BJ (cell line): ENCODE data around the gene UBE2Q1. TPM values are rescaled to one million over a fixed set of nuclear protein-coding genes. Genes with fewer than 3 reads are reported as not detected.

Experiments used
- CTCF ChIA-PET: fragments of 350-600 bp; formaldehyde crosslinking; extraction: SDS; loops from one replicate; lab custom pipeline; 2021; ENCODE audit warnings: antibody characterized with exemption, inconsistent platforms; lab: Yijun Ruan, JAX
- POLR2A ChIA-PET: fragments of 300-600 bp; sonication (Branson Sonifier 250); formaldehyde crosslinking; extraction: SDS; loops from one replicate; lab custom pipeline; 2021; ENCODE audit warnings: antibody characterized with exemption; lab: Charles Lee
- DNase-seq: peaks from one replicate; pipeline ENCODE4 v3.0.0-alpha.2; 2011; ENCODE audit warnings: low read depth
- H3K27me3 ChIP-seq: 2 replicates; pipeline ENCODE4 v1.6.0; 2011; ENCODE audit warnings: low read length; ENCODE audit not compliant: control insufficient read depth, insufficient read depth
- H3K36me3 ChIP-seq: 2 replicates; pipeline ENCODE4 v1.5.1; 2011; ENCODE audit warnings: low read length; ENCODE audit not compliant: control insufficient read depth, insufficient read depth
- H3K4me3 ChIP-seq: 2 replicates; pipeline ENCODE4 v1.5.1; 2011; ENCODE audit warnings: low read depth, mild to moderate bottlenecking, control low read depth, low read length
- CTCF ChIP-seq: IDR thresholded peaks from 2 replicates; pipeline ENCODE4 v1.5.1; 2011; ENCODE audit warnings: low read depth, mild to moderate bottlenecking, control low read depth, inconsistent platforms, low read length, moderate library complexity; ENCODE audit not compliant: insufficient read depth
- polyA plus RNA-seq: library from polyadenylated mRNA; depleted of rRNA; stranded (reverse); fragments of >200 nt; gene quantifications from 2 replicates; pipeline ENCODE4 v1.2.3, GENCODE V29; 2011

The UBE2Q1 gene
- polyA plus RNA-seq, 1 experiment, result 11.0 TPM

DNA sequence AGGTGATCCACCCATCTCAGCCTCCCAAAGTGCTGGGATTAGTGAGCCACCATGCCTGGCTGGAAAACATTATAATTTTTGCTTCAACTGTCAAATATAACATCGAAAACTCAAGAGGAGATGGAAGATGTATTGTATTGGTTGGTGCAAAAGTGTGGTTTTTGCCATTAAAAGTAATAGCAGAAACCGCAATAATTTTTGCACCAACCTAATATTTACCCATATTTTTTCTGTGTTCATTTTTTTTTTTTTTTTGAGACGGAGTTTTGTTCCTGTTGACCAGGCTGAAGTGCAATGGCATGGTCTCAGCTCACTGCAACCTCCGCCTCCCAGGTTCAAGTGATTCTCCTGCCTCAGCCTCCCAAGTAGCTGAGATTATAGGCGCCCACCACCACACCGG, 29.2 kb downstream of the UBE2Q1 start:
- Histone ChIP-seq H3K27me3 (peaks cover under 1% of the 10 kb centered on the region; the same call in 1 of the 2 replicates), H3K36me3 (no peaks in the 10 kb centered on the region), H3K4me3 (no peak overlapping the region)
- ChIA-PET CTCF (no interaction called here), POLR2A (no interaction called here)
- no peak for DNase-seq
- TF ChIP-seq CTCF, result no peak

DNA sequence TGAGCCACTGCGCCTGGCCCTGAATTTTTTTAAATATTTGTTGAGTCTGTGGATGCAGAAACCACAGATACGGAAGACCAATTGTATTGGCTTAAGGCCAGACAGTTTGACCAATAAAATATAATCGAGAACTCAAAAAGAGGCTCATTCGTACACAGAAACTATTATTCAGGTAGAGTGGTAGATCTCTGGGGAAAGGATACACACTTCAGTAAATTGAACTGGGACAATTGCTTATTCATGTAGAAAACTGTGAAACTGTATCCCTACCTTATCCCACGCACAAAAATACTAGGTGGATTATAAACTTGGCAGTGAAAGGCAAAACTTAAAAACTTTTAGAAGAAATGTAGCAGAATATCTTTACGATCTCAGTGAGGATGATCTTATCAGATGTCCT, 31.3 kb downstream of the UBE2Q1 start:
- CTCF ChIA-PET, result no interaction called here
- peaks cover 10% of the 10 kb centered on the region for H3K27me3 ChIP-seq
- TF ChIP-seq CTCF, result no peak
- no peak for DNase-seq
- no peak overlapping the region for H3K4me3 ChIP-seq
- POLR2A ChIA-PET, result no interaction called here
- H3K36me3 ChIP-seq, result no peaks in the 10 kb centered on the region

DNA sequence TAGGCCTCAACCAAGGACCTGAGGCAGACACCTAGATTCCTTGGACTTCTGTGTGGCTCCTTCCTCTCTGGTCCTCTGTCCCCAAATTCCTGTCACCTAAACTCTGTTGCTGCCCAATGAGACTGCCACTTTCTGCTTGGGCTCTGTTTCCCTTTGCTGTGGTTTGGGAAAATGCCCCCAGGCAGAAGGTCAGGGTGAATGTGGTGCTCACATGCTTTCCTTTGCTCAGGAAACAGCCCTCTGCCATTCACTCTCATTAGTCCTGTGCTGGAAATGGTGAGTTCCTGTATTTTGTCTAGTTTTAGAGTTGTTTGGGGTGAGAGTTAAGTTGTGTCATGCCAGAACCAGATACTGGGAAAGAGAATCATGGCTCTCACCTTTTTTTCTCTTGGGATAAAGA, 33.6 kb downstream of the UBE2Q1 start:
- POLR2A ChIA-PET, result no interaction called here
- H3K4me3 ChIP-seq, result no peak overlapping the region
- no peak for TF ChIP-seq CTCF
- CTCF ChIA-PET, result interaction anchor here (0.7 to 1.2 kb wide), 2 partner anchors 9 to 22 kb away, joined by 3 to 4 read pairs; no protein-coding TSS in a partner anchor
- no peak for DNase-seq
- H3K27me3 ChIP-seq, result peaks cover 15% of the 10 kb centered on the region
- no peaks in the 10 kb centered on the region for H3K36me3 ChIP-seq

DNA sequence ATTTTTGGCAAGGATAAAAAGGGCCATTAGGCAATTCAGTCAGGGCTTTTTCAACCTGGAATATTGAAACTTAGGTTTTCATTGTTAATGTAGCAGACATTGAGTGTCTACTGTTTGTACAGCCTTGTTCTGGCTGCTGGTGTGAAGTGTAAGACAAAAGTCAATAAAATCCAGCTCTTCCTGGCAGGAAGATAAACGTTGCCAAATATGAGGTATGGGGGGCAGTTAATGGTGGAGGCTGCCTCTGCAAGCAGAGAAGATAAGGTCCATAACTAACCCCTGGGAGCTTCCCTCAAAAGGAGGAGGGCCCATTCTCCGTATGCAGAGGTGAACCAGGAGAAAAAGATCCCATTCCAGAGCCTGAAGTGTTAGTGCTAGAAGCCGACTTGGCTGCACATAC, 36.8 kb downstream of the UBE2Q1 start:
- Histone ChIP-seq H3K27me3 (peaks cover 22% of the 10 kb centered on the region), H3K4me3 (no peak overlapping the region), H3K36me3 (no peaks in the 10 kb centered on the region)
- no peak for TF ChIP-seq CTCF
- CTCF ChIA-PET, result interaction anchor here (0.6 to 0.8 kb wide), 2 partner anchors 35 to 67 kb away, joined by 3 to 4 read pairs; no protein-coding TSS in a partner anchor
- POLR2A ChIA-PET, result no interaction called here
- no peak for DNase-seq

- ChIA-PET CTCF (interaction anchor here (1.6 kb wide), 1 partner anchor 41 kb away, joined by 3 read pairs; no protein-coding TSS in a partner anchor), POLR2A (no interaction called here)
- TF ChIP-seq CTCF, result no peak
- Histone ChIP-seq H3K27me3 (peaks cover 23% of the 10 kb centered on the region), H3K4me3 (no peak overlapping the region), H3K36me3 (no peaks in the 10 kb centered on the region)
- DNase-seq, result no peak
Measured at GRCh38 chr1:154520333-154520732, 38.1 kb downstream of the UBE2Q1 start.
